Fibroblast of peridontal ligament (primary cell): ENCODE data around the gene PATL2.
"Not testable (repeated sequence)": the region's sequence is repeated elsewhere in the genome, so short reads cannot be mapped to it uniquely, and the experiment has no call there.

Experiments
- DNase-seq: peaks from one replicate; pipeline ENCODE4 v3.0.0-alpha.2; 2010; ENCODE audit errors: extremely low read depth

Gene PATL2

GRCh38 chr15:44711096-44711742, at the start of gene PATL2, which contains the start of gene B2M:
TSS of gene PATL2 (minus strand) at chr15:44711323. CDS start at chr15:44676490, 34,833 bp downstream.
TSS of gene B2M (plus strand) at chr15:44711517. CDS start at chr15:44711547, 30 bp downstream.
- DNase-seq, result peak; percentile 98

- no peak for DNase-seq
These were observed 42.2 kb upstream of the PATL2 start for GRCh38 chr15:44753345-44753744.

- DNase-seq, result not testable (repeated sequence)
These were observed 32.3 kb upstream of the PATL2 start for GRCh38 chr15:44743454-44743853.

- not testable (repeated sequence) for DNase-seq
These were observed 28.2 kb upstream of the PATL2 start for GRCh38 chr15:44739222-44739847.

GRCh38 chr15:44738340-44738984, 27.3 kb upstream of the PATL2 start:
- peak; percentile 87 for DNase-seq

- no peak for DNase-seq
These were observed 25.1 kb upstream of the PATL2 start, which contains the start of gene TRIM69 for GRCh38 chr15:44736181-44736765. TSS of gene TRIM69 (plus strand) at chr15:44736528. CDS start at chr15:44736705, 177 bp downstream.

- DNase-seq, result peak; percentile 44
These were observed 24.5 kb upstream of the PATL2 start for GRCh38 chr15:44735482-44736180.

GRCh38 chr15:44734839-44735481, 23.8 kb upstream of the PATL2 start:
- no peak for DNase-seq

- DNase-seq, result peak; percentile 42
These were observed 18.4 kb upstream of the PATL2 start for GRCh38 chr15:44729408-44730127.

GRCh38 chr15:44728576-44729407, 17.7 kb upstream of the PATL2 start:
- peak; percentile 99 for DNase-seq

GRCh38 chr15:44728232-44728575, 17.1 kb upstream of the PATL2 start:
- not testable (repeated sequence) for DNase-seq

- no peak for DNase-seq
These were observed 16.5 kb upstream of the PATL2 start for GRCh38 chr15:44727485-44728231.

- peak; percentile 88 for DNase-seq
These were observed 15.7 kb upstream of the PATL2 start for GRCh38 chr15:44726568-44727484.

- no peak for DNase-seq
These were observed 15.0 kb upstream of the PATL2 start for GRCh38 chr15:44726136-44726535.

- no peak for DNase-seq
These were observed 10.9 kb upstream of the PATL2 start for GRCh38 chr15:44722011-44722410.

GRCh38 chr15:44720460-44721176, 9.5 kb upstream of the PATL2 start:
- DNase-seq, result no peak

- DNase-seq, result not testable (repeated sequence)
These were observed 8.9 kb upstream of the PATL2 start for GRCh38 chr15:44720000-44720435.
